SU-DHL-6 (cell line): Measurements from ENCODE around the gene PLEKHF1.

Experiments used
- H2AFZ ChIP-seq: fragments of 200-600 bp; sonication (generic); 2 replicates; pipeline ENCODE4 v1.6.1; 2014; ENCODE audit warnings: low read depth, mild to moderate bottlenecking, moderate library complexity, mixed read lengths, antibody characterized with exemption, low read length; ENCODE audit not compliant: severe bottlenecking
- H3F3A ChIP-seq: fragments of 200-600 bp; shearing (Covaris generic); 2 replicates; pipeline ENCODE4 v1.6.0; 2016; ENCODE audit warnings: antibody characterized with exemption, mild to moderate bottlenecking; ENCODE audit not compliant: insufficient read depth
- H3K27ac ChIP-seq: fragments of 200-600 bp; sonication (generic); 2 replicates; pipeline ENCODE4 v1.5.1; 2016; ENCODE audit warnings: low read depth, mild to moderate bottlenecking, low read length, moderate library complexity, mixed read lengths
- H3K27me3 ChIP-seq: fragments of 200-600 bp; sonication (generic), shearing (Covaris generic); 2 replicates; pipeline ENCODE4 v1.6.0; 2014; ENCODE audit warnings: mild to moderate bottlenecking, low read length
- H3K36me3 ChIP-seq: fragments of 200-600 bp; sonication (generic); 2 replicates; pipeline ENCODE4 v1.6.1; 2014; ENCODE audit warnings: mild to moderate bottlenecking, low read length, mixed read lengths
- H3K4me2 ChIP-seq: fragments of 300-600, 200-600 bp; shearing (Covaris generic), sonication (generic); 2 replicates; pipeline ENCODE4 v1.6.0; 2014; ENCODE audit warnings: low read length, low read depth, mild to moderate bottlenecking; ENCODE audit not compliant: poor library complexity, severe bottlenecking
- H3K4me3 ChIP-seq: fragments of 200-600 bp; sonication (generic); 2 replicates; pipeline ENCODE4 v1.5.1; 2014; ENCODE audit warnings: antibody characterized with exemption, low read length, mild to moderate bottlenecking, mixed read lengths; ENCODE audit not compliant: insufficient read depth, poor library complexity, severe bottlenecking
- H3K79me2 ChIP-seq: fragments of 200-600 bp; sonication (generic); 2 replicates; pipeline ENCODE4 v1.6.1; 2014; ENCODE audit warnings: mild to moderate bottlenecking, low read length, moderate library complexity; ENCODE audit not compliant: insufficient read depth
- H3K9ac ChIP-seq: fragments of 200-600 bp; sonication (generic); 2 replicates; pipeline ENCODE4 v1.7.0; 2014; ENCODE audit warnings: mild to moderate bottlenecking, low read length
- H3K9me2 ChIP-seq: fragments of 200-600 bp; sonication (generic); replicated peaks from 2 replicates; pipeline ENCODE4 v1.6.1; 2014; ENCODE audit warnings: low read length; ENCODE audit not compliant: insufficient read depth
- H3K9me3 ChIP-seq: fragments of 200-600 bp; sonication (generic); 2 replicates; pipeline ENCODE4 v1.6.1; 2014; ENCODE audit warnings: low read length, mixed read lengths; ENCODE audit not compliant: insufficient read depth
- H4K20me1 ChIP-seq: fragments of 200-600 bp; sonication (generic); 2 replicates; pipeline ENCODE4 v1.6.1; 2014; ENCODE audit warnings: low read depth, mild to moderate bottlenecking, antibody characterized with exemption, low read length, moderate library complexity, mixed read lengths
- EZH2phosphoT487 ChIP-seq: fragments of 200-600 bp; sonication (generic), shearing (Covaris generic); conservative IDR thresholded peaks from 2 replicates; pipeline ENCODE4 v1.6.1; 2018; ENCODE audit warnings: mild to moderate bottlenecking, antibody characterized with exemption, low read length, moderate library complexity, mixed read lengths
- TF ChIP-seq, protein P1 (sequence below): fragments of 200-600 bp; sonication (generic); IDR thresholded peaks from one replicate; pipeline ENCODE4 v1.5.1; 2017; ENCODE audit warnings: antibody characterized with exemption, mild to moderate bottlenecking, low read length, moderate library complexity; ENCODE audit not compliant: insufficient read depth, poor library complexity, severe bottlenecking

The PLEKHF1 gene

DNA sequence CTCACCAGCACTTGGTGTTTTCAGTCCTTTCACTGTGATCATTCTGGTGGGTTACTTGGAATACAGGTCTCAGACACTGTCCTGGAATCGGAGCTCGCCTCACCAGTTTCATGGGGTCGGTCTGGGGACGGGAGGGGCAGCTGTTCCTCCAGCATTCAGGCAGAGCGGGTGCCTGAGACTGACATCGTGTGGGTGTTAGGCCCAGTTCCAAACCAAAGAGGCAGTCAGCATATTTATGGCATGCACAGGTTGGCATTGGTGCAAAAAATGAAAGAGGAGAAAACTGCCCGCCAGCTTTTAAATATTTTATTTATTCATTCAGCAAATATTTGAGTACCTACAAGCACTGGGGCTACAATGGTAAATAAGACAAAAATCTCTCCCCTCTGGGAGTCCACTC is 20.1 kb downstream of the PLEKHF1 start:
- Histone ChIP-seq H3K9ac (no peak overlapping the region), H3F3A (no peaks in the 10 kb centered on the region), H3K79me2 (no peaks in the 10 kb centered on the region), H3K27me3 (no peaks in the 10 kb centered on the region), H3K27ac (no peak overlapping the region), H3K9me2 (no peaks in the 10 kb centered on the region), H3K4me3 (no peak overlapping the region), H4K20me1 (no peaks in the 10 kb centered on the region), H2AFZ (no peak overlapping the region), H3K36me3 (no peaks in the 10 kb centered on the region), H3K9me3 (no peaks in the 10 kb centered on the region), H3K4me2 (no peak overlapping the region)
- TF ChIP-seq, protein P1, sequence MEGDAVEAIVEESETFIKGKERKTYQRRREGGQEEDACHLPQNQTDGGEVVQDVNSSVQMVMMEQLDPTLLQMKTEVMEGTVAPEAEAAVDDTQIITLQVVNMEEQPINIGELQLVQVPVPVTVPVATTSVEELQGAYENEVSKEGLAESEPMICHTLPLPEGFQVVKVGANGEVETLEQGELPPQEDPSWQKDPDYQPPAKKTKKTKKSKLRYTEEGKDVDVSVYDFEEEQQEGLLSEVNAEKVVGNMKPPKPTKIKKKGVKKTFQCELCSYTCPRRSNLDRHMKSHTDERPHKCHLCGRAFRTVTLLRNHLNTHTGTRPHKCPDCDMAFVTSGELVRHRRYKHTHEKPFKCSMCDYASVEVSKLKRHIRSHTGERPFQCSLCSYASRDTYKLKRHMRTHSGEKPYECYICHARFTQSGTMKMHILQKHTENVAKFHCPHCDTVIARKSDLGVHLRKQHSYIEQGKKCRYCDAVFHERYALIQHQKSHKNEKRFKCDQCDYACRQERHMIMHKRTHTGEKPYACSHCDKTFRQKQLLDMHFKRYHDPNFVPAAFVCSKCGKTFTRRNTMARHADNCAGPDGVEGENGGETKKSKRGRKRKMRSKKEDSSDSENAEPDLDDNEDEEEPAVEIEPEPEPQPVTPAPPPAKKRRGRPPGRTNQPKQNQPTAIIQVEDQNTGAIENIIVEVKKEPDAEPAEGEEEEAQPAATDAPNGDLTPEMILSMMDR, result no peak
- TF ChIP-seq EZH2phosphoT487, result no peak

DNA sequence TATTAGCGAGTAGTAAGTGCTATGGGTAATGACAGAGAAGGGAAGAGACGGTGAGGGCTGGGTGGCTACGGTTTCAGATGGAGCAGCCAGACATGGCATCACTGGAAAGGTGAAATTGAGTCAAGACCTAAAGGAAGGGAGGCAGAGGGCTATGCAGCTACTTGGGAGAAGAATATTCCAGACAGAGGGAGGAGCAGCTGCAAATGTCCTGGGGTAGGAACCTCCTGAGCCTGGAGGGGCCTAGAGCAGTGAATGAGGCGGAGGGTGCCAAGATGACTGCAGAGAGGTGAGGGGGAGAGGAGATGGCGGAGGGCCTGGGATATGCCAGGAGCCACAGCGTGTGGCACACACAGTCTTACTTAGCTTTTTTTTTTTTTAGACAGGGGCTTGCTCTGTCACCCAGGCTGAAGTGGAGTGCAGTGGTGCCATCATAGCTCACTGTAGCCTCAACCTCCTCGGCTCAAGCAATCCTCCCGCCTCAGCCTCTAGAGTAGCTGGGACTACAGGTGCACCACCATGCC is 21.1 kb downstream of the PLEKHF1 start:
- H3K9me2 ChIP-seq, result no peaks in the 10 kb centered on the region
- H4K20me1 ChIP-seq, result no peaks in the 10 kb centered on the region
- H3K4me2 ChIP-seq, result no peak overlapping the region
- H3K36me3 ChIP-seq, result no peaks in the 10 kb centered on the region
- no peak overlapping the region for H3K9ac ChIP-seq
- no peaks in the 10 kb centered on the region for H3K27me3 ChIP-seq
- no peak overlapping the region for H2AFZ ChIP-seq
- H3K79me2 ChIP-seq, result no peaks in the 10 kb centered on the region
- H3K9me3 ChIP-seq, result no peaks in the 10 kb centered on the region; the same call in 1 of the 2 replicates
- H3F3A ChIP-seq, result no peaks in the 10 kb centered on the region
- TF ChIP-seq, protein P1, result no peak
- no peak for TF ChIP-seq EZH2phosphoT487
- no peak overlapping the region for H3K4me3 ChIP-seq
- H3K27ac ChIP-seq, result no peak overlapping the region

DNA sequence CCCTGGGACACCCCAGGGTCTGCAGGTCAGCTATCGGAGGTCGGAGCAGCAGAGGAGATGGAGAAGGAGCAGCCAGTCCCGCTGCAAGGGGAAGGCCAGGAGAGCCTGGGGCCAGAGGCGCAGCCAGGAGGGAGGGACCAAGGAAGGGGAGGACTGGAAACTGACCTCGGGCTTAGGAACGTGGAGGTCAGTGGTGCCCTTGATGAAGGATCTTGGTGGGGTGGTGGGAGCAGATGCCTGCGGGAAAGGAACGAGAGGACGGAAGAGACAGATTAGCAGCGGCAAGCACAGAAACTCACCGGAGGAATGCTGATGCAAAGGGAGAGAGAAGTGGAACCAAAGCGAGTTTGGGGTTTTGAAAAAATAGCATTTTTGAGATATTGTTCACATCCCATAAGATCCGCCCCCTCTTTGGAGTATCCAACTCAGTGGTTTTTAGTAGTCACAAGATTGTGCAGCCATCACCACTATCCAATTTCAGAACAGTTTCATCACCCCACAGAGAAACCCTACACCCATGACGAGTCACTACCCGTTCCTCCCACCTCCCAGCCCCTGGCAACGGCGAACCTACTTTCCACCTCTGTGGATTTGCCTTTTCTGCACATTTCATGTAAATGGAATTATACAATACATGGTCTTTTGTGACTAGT is 22.1 kb downstream of the PLEKHF1 start:
- Histone ChIP-seq H3K9me2 (no peaks in the 10 kb centered on the region), H3K4me3 (no peak overlapping the region), H3K36me3 (no peaks in the 10 kb centered on the region), H3K79me2 (no peaks in the 10 kb centered on the region), H3F3A (no peaks in the 10 kb centered on the region), H3K27me3 (no peaks in the 10 kb centered on the region), H3K27ac (no peak overlapping the region), H3K4me2 (no peak overlapping the region), H3K9me3 (no peaks in the 10 kb centered on the region; the same call in 1 of the 2 replicates), H2AFZ (no peak overlapping the region), H3K9ac (no peak overlapping the region), H4K20me1 (no peaks in the 10 kb centered on the region)
- TF ChIP-seq, protein P1, result no peak
- TF ChIP-seq EZH2phosphoT487, result no peak
